HepG2 (cell line): ENCODE results near the gene KRT7.
"Not testable (repeated sequence)": the region's sequence is repeated elsewhere in the genome, so short reads cannot be mapped to it uniquely, and the experiment has no call there.

ENCODE experiments used
- ERF ChIP-seq: IDR thresholded peaks from 2 replicates; pipeline ENCODE4 v1.6.1; 2018; ENCODE audit warnings: missing biosample characterization, missing genetic modification reagents
- KMT2A ChIP-seq: sonication (generic); formaldehyde crosslinking; IDR thresholded peaks from 2 replicates; pipeline ENCODE4 v1.4.0; 2020; ENCODE audit warnings: missing genetic modification reagents
- PHB2 ChIP-seq: fragments of 450-650 bp; IDR thresholded peaks from 2 replicates; pipeline ENCODE4 v1.6.1; 2018; ENCODE audit not compliant: partially characterized antibody
- POLR2AphosphoS5 ChIP-seq: IDR thresholded peaks from 2 replicates; pipeline ENCODE4 v1.6.1; 2012; ENCODE audit warnings: low read depth, low read length
- POLR2G ChIP-seq: fragments of 200-400 bp; formaldehyde crosslinking; IDR thresholded peaks from 2 replicates; pipeline ENCODE4 v1.6.1; 2018; ENCODE audit warnings: mild to moderate bottlenecking, low read depth, low read length, moderate library complexity
- SMAD1 ChIP-seq: sonication (generic); formaldehyde crosslinking; IDR thresholded peaks from 2 replicates; pipeline ENCODE4 v1.4.0; 2020; ENCODE audit warnings: missing genetic modification reagents, low read depth, mild to moderate bottlenecking, borderline replicate concordance
- SMYD3 ChIP-seq: sonication (generic); formaldehyde crosslinking; IDR thresholded peaks from 2 replicates; pipeline ENCODE4 v1.8.1; 2023; ENCODE audit warnings: mild to moderate bottlenecking, missing genetic modification reagents
- SRSF9 ChIP-seq: fragments of 200-400 bp; formaldehyde crosslinking; IDR thresholded peaks from 2 replicates; pipeline ENCODE4 v1.6.1; 2018; ENCODE audit warnings: borderline replicate concordance, mild to moderate bottlenecking, low read depth, low read length; ENCODE audit not compliant: insufficient read depth, poor library complexity, severe bottlenecking
- TARDBP ChIP-seq: sonication (generic); formaldehyde crosslinking; IDR thresholded peaks from 2 replicates; pipeline ENCODE4 v1.8.0; 2022; ENCODE audit warnings: mild to moderate bottlenecking, missing genetic modification reagents
- ZNF761 ChIP-seq: sonication (generic); formaldehyde crosslinking; conservative IDR thresholded peaks from 2 replicates; pipeline ENCODE4 v1.4.0; 2020; ENCODE audit warnings: mild to moderate bottlenecking, missing genetic modification reagents
- TF ChIP-seq, protein P1 (sequence below): sonication (generic); formaldehyde crosslinking; IDR thresholded peaks from 2 replicates; pipeline ENCODE4 v1.5.0; 2020; ENCODE audit warnings: mild to moderate bottlenecking, missing genetic modification reagents, moderate library complexity
- TF ChIP-seq, protein P2 (sequence below): sonication (generic); formaldehyde crosslinking; IDR thresholded peaks from 2 replicates; pipeline ENCODE4 v1.9.0; 2021; ENCODE audit warnings: missing genetic modification reagents, borderline replicate concordance

- not testable (repeated sequence) for TF ChIP-seq SMYD3 (CRISPR knock-in tag); TARDBP (CRISPR knock-in tag); POLR2G; SRSF9; KMT2A (CRISPR knock-in tag); ZNF761; SMAD1 (CRISPR knock-in tag); PHB2; ERF (CRISPR knock-in tag); POLR2AphosphoS5
- TF ChIP-seq, protein P1, sequence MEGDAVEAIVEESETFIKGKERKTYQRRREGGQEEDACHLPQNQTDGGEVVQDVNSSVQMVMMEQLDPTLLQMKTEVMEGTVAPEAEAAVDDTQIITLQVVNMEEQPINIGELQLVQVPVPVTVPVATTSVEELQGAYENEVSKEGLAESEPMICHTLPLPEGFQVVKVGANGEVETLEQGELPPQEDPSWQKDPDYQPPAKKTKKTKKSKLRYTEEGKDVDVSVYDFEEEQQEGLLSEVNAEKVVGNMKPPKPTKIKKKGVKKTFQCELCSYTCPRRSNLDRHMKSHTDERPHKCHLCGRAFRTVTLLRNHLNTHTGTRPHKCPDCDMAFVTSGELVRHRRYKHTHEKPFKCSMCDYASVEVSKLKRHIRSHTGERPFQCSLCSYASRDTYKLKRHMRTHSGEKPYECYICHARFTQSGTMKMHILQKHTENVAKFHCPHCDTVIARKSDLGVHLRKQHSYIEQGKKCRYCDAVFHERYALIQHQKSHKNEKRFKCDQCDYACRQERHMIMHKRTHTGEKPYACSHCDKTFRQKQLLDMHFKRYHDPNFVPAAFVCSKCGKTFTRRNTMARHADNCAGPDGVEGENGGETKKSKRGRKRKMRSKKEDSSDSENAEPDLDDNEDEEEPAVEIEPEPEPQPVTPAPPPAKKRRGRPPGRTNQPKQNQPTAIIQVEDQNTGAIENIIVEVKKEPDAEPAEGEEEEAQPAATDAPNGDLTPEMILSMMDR (CRISPR knock-in tag), result not testable (repeated sequence)
- TF ChIP-seq, protein P2, sequence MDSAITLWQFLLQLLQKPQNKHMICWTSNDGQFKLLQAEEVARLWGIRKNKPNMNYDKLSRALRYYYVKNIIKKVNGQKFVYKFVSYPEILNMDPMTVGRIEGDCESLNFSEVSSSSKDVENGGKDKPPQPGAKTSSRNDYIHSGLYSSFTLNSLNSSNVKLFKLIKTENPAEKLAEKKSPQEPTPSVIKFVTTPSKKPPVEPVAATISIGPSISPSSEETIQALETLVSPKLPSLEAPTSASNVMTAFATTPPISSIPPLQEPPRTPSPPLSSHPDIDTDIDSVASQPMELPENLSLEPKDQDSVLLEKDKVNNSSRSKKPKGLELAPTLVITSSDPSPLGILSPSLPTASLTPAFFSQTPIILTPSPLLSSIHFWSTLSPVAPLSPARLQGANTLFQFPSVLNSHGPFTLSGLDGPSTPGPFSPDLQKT (CRISPR knock-in tag), result not testable (repeated sequence)
Measured at GRCh38 chr12:52287816-52288805, 55.1 kb downstream of the KRT7 start.
